IPS-11a (cell line): ENCODE measurements around the gene GIN1.
"Not testable (repeated sequence)": the region's sequence is repeated elsewhere in the genome, so short reads cannot be mapped to it uniquely, and the experiment has no call there.

Experiments used
- H3K4me3 ChIP-seq: one replicate; pipeline ENCODE4 v1.5.1; 2013; ENCODE audit warnings: low read depth, low read length, control low read depth

GIN1 gene

GRCh38 chr5:103119765-103120606 is at the start of gene GIN1, which contains the start of gene PPIP5K2:
TSS of gene GIN1 (minus strand) at chr5:103120138. CDS start at chr5:103108707, 11,431 bp downstream.
TSS of gene PPIP5K2 (plus strand) at chr5:103120301. CDS start at chr5:103129590, 9,289 bp downstream.
- peak within 1 kb of the TSS; percentile 91 for H3K4me3 ChIP-seq

- H3K4me3 ChIP-seq: no peak overlapping the region
These were observed 46.8 kb upstream of the GIN1 start for GRCh38 chr5:103166706-103167105.

GRCh38 chr5:103151156-103151555 is 31.2 kb upstream of the GIN1 start:
- H3K4me3 ChIP-seq: no peak overlapping the region

GRCh38 chr5:103148213-103148612 is 28.3 kb upstream of the GIN1 start:
- no peak overlapping the region for H3K4me3 ChIP-seq

GRCh38 chr5:103145196-103145595 is 25.3 kb upstream of the GIN1 start:
- no peak overlapping the region for H3K4me3 ChIP-seq

GRCh38 chr5:103142132-103142531 is 22.2 kb upstream of the GIN1 start:
- not testable (repeated sequence) for H3K4me3 ChIP-seq

GRCh38 chr5:103139264-103139865 is 19.4 kb upstream of the GIN1 start:
- H3K4me3 ChIP-seq: no peak overlapping the region

- H3K4me3 ChIP-seq: no peak overlapping the region
These were observed 18.3 kb upstream of the GIN1 start for GRCh38 chr5:103138202-103138690.

- H3K4me3 ChIP-seq: no peak overlapping the region
These were observed 15.5 kb upstream of the GIN1 start for GRCh38 chr5:103135461-103135860.

- H3K4me3 ChIP-seq: no peak overlapping the region
These were observed 13.3 kb upstream of the GIN1 start for GRCh38 chr5:103133231-103133630.

GRCh38 chr5:103132684-103133083 is 12.7 kb upstream of the GIN1 start:
- H3K4me3 ChIP-seq: no peak overlapping the region

GRCh38 chr5:103128202-103128601 is 8.3 kb upstream of the GIN1 start:
- H3K4me3 ChIP-seq: no peak overlapping the region

GRCh38 chr5:103127292-103127817 is 7.4 kb upstream of the GIN1 start:
- no peak overlapping the region for H3K4me3 ChIP-seq

GRCh38 chr5:103126557-103126956 is 6.6 kb upstream of the GIN1 start:
- H3K4me3 ChIP-seq: no peak overlapping the region

GRCh38 chr5:103122242-103122641 is 2.3 kb upstream of the GIN1 start:
- H3K4me3 ChIP-seq: no peak overlapping the region

- peak overlapping the region; percentile 91 for H3K4me3 ChIP-seq
These were observed 766 bp upstream of the GIN1 start for GRCh38 chr5:103120607-103121200.

GRCh38 chr5:103119070-103119764 is 721 bp downstream of the GIN1 start:
- H3K4me3 ChIP-seq: peak overlapping the region; percentile 91

- no peak overlapping the region for H3K4me3 ChIP-seq
These were observed 2.4 kb downstream of the GIN1 start for GRCh38 chr5:103117471-103117991.

GRCh38 chr5:103114440-103114839 is 5.5 kb downstream of the GIN1 start:
- no peak overlapping the region for H3K4me3 ChIP-seq

- H3K4me3 ChIP-seq: no peak overlapping the region
These were observed 7.0 kb downstream of the GIN1 start for GRCh38 chr5:103112910-103113309.

GRCh38 chr5:103111468-103111867 is 8.5 kb downstream of the GIN1 start:
- H3K4me3 ChIP-seq: no peak overlapping the region
